NT2/D1 (cell line): ENCODE results near the gene TMCO4.

ENCODE experiments used
- YY1 ChIP-seq: IDR thresholded peaks from 2 replicates; pipeline ENCODE4 v1.6.1; 2011; ENCODE audit not compliant: insufficient read length, insufficient read depth
- ZNF274 ChIP-seq: IDR thresholded peaks from 2 replicates; pipeline ENCODE4 v1.6.1; 2011; ENCODE audit warnings: mild to moderate bottlenecking, low read depth, low read length

- TF ChIP-seq ZNF274 (no peak), YY1 (no peak)
Observed at GRCh38 chr1:19644395-19644680, 155.4 kb downstream of the TMCO4 start.
